Uterus (tissue), 2 donors: ENCODE data around the gene TCF12.

Source experiments
- POLR2A ChIP-seq, 2 donors: fragments of 450-650 bp; IDR thresholded peaks; one replicate each; pipeline ENCODE4 v1.6.1; 2016; ENCODE audit warnings: antibody characterized with exemption in 2 of 2, mild to moderate bottlenecking in 1 of 2, moderate library complexity in 1 of 2
- TF ChIP-seq, protein P1 (sequence below), 4 experiments: fragments of 200-600 bp in 2 of 4; fragments of 450-650 bp in 2 of 4; sonication (generic) in 2 of 4; IDR thresholded peaks; one replicate each; pipeline ENCODE4 v1.5.1; 2016 to 2019; ENCODE audit warnings: antibody characterized with exemption in 4 of 4, mild to moderate bottlenecking in 2 of 4, moderate library complexity in 1 of 4

DNA sequence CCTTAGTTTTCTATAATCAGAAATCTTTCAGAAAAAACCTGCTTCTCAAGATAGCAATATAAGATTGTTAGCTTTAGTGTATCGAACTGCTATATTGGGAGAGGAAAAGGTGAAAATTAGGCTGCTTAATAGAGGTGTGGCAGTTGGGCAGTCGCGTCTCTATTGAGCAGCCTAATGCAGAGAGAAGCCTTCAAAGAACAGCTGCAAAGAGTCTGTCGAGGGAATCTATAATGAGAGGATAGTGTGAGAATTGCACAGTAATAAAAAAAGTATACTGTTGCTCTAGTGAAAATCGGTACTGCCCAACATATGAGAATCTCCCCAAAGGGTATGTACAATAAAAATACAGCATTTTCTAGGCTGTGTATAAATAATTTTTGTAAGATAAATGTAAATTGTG is 184.4 kb downstream of the TCF12 start:
- TF ChIP-seq, protein P1, sequence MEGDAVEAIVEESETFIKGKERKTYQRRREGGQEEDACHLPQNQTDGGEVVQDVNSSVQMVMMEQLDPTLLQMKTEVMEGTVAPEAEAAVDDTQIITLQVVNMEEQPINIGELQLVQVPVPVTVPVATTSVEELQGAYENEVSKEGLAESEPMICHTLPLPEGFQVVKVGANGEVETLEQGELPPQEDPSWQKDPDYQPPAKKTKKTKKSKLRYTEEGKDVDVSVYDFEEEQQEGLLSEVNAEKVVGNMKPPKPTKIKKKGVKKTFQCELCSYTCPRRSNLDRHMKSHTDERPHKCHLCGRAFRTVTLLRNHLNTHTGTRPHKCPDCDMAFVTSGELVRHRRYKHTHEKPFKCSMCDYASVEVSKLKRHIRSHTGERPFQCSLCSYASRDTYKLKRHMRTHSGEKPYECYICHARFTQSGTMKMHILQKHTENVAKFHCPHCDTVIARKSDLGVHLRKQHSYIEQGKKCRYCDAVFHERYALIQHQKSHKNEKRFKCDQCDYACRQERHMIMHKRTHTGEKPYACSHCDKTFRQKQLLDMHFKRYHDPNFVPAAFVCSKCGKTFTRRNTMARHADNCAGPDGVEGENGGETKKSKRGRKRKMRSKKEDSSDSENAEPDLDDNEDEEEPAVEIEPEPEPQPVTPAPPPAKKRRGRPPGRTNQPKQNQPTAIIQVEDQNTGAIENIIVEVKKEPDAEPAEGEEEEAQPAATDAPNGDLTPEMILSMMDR (IDR thresholded peaks at IDR 0.05): no peak
- no peak for TF ChIP-seq POLR2A (IDR thresholded peaks at IDR 0.05)
